ENCODE data around the gene MPP3.
"Not testable (repeated sequence)": the region's sequence is repeated elsewhere in the genome, so short reads cannot be mapped to it uniquely, and the experiment has no call there.

The MPP3 gene

DNA sequence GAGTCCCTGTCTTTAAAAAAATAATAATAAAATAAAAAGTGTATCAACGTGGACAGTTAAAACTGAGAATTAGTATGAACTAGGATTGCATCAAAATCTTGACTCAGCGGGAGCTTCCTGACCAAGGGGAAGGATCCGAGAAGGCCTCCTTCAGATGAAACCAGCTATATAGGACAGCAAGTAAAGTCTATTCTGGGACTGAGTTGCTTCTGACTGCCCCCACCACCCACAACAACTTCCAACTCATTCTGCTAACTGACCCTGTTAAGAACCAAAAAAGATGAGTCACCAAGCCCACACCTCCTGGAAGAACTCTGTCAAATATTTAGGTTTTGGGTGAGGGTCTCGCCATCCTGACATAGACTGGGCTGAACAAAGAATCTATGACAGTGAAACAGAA, 24.9 kb downstream of the MPP3 start:
- DNase-seq (ENCODE audit: low read depth, low spot score), result no peak

DNA sequence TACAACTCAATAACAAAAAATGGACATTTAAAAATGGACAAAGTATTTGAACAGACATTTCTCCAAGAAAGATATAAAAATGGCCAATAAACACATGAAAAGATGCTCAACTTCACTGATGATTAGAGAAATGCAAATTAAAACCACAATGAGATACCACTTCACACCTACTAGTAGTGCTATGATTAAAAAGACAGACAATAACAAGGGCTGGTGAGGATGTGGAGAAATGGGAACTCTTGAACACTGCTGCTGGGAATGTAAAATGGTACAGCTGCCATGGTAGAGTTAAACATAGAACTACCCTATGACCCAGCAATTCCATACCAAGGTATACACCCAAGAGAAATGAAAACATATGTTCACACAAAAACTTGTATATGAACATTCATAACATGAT, 27.8 kb downstream of the MPP3 start:
- no peak for DNase-seq (ENCODE audit: low read depth, low spot score)

DNA sequence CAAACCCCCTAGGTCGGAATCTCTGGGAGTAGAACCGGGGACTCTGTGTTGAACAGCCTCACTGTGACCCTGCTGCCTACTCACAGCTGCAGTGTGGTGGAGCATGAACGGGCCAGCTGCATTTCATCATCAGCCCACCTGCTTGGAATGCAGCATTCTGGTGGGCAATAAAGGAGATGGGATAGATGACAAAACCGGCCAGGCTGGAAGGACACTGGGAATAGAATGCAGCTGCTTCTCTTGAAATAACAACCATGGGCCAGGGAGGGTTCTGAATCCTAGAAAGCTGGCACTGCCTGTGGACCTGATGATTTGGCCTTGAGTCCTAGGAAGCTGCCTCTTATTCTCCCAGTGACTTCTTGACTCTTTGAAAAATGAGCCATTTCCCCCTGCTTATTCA, 29.2 kb downstream of the MPP3 start:
- DNase-seq (ENCODE audit: low read depth, low spot score), result no peak

DNA sequence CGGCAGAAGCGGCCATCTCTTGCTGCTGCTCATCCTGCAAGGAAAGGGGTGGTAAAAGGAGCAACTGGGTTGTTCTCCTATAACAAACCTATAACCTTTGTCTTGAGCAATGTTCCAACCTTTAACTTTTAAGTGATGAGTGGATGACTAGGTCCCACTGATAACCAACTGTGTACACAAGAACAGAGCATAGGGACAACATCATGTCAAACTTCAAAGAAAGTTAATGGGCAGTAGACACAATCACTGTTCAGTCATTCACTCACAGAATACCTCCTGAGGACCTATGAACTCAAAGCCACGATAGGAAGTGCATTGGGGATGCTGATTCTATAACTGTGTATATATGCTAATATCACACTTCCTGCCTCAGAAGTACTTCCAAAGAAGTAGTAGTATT, 31.1 kb downstream of the MPP3 start:
- DNase-seq (ENCODE audit: low read depth, low spot score), result no peak

DNA sequence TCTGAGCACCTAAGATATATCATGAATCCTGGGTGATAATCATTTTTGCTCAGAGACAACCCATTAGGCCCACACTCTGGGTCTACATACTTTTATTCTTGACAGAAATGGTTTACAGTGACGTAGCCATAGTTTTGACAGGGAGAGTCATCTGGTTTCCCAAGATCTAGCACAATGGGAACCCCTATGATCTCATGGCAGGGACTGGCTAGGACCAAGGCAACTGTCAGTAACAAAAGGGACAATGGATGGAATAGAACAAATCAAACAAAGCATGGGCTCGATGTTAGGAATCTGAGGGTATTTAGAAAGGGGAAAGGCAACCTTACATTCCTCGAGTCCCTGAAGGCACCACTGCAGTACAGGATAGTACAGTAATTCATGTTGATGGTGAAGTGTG, 32.2 kb downstream of the MPP3 start:
- no peak for DNase-seq (ENCODE audit: low read depth, low spot score)

DNA sequence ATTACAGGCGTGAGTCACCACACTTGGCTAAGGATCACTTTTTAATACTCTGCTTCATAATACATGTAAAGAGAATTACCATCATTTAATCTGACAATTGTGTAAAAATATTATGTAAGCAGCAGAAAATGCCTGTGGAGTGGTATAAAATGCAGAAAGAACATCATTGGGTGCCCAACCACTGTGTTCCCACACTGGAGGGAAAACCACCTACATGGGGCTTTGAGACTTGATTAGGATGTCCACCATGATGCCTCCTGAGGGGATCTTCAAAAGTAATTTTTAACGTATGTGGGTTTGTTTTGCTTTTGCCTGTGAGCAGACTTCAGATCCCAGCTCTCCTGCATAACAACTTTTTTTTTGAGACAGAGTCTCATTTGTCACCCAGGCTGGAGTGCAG, 33.9 kb downstream of the MPP3 start:
- DNase-seq (ENCODE audit: low read depth, low spot score), result no peak

DNA sequence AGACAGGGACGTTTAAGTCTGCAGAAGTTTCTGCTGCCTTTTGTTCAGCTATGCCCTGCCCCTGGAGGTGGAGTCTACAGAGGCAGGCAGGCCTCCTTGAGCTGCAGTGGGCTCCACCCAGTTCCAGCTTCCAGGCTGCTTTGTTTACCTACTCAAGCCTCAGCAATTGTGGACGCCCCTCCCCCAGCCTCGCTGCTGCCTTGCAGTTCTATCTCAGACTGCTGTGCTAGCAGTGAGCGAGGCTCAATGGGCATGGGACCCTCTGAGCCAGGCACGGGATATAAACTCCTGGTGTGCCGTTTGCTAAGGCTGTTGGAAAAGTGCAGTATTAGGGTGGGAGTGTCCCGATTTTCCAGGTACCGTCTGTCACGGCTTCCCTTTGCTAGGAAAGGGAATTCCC, 34.9 kb downstream of the MPP3 start:
- DNase-seq (ENCODE audit: low read depth, low spot score), result not testable (repeated sequence)

DNA sequence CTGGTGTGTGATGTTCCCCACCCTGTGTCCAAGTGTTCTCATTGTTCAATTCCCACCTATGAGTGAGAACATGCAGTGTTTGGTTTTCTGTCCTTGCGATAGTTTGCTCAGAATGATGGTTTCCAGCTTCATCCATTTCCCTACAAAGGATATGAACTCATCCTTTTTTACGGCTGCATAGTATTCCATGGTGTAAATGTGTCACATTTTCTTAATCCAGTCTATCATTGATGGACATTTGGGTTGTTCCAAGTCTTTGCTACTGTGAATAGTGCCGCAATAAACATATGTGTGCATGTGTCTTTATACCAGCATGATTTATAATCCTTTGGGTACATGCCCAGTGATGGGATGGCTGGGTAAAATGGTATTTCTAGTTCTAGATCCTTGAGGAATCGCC, 40.3 kb downstream of the MPP3 start:
- DNase-seq (ENCODE audit: low read depth, low spot score), result not testable (repeated sequence)

DNA sequence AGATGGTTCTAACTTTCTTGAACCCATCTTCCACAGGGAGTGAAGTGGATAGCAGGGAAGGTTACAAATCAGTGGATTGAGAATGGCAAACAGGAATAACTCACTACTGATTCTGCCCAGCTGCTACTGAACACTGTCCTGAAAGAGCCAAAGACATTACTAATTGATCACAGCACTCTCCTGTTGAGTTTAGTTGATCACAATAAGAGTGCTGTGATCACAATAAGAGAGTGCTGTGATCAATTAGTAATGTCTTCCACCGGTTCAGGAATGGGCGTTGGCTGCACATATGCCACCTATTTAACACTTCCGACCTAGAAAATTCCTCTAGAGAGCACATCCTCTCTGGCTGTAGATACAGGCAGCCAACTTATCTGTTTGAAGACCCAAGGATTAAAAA, 41.4 kb downstream of the MPP3 start:
- DNase-seq (ENCODE audit: low read depth, low spot score), result no peak

DNA sequence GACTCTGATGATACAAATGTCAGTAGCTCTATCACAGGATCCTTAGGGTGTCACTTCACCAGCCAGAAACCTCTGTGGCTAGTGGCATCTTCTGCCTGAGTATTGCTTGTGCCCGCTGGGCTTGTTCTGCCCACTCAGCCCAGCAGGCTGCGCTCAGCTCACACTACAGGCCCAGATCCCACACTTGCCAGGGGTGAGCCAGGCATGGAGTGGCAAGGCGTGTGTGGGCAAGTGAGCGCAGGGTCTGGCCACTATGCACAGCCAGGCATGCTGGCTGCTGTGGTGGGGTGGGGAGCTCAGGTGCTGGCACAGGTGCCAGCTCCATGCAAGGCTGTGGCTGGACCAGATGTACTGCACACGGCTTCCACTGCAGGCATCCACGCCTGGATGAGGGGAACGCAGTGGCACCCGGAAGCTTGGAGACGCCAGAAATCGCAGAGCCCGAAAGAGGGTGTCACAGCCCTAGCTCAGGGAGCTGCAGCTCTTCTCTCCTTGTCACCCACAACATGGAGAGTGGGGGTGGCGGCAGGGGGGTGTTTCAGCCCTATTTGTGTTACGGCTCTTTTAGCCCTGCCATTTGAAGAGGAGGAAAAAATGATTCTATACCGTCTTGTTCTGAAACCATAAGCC, 42.5 kb downstream of the MPP3 start:
- no peak for DNase-seq (ENCODE audit: low read depth, low spot score)

DNA sequence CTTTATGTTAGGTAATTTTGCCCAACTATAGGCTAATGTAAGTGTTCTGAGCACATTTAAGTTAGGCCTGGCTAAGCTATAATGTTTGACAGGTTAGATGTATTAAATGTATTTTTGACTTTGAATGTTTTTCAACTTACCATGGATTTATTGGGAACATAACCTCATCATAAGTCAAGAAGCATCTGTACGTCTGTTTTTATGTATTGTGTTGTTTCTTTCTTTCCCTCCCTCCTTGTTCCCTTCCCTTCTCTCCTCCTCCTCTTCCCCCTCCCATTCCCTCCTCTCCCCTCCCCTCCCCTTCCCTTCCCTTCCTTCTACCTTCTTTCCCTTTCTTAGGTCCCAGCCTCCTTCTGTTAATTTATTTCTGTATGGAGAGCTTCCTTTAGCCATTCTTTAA, 43.5 kb downstream of the MPP3 start:
- DNase-seq (ENCODE audit: low read depth, low spot score), result no peak

DNA sequence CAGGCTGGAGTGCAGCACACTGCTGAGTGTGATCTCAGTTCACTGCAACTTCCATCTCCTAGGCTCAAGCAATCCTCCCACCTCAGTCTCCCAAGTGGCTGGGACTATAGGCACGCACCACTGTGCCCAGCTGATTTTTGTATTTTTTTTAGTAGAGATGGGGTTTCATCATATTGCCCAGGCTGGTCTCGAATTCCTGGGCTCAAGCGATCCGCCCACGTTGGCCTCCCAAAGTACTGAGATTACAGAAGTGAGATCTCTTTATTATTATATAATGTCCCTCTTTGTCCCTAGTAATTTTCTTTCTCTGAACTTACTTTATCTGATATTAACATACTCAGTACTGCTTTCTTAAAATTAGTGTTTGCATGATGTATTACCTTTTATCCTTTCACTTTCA, 44.4 kb downstream of the MPP3 start:
- DNase-seq (ENCODE audit: low read depth, low spot score), result no peak

DNA sequence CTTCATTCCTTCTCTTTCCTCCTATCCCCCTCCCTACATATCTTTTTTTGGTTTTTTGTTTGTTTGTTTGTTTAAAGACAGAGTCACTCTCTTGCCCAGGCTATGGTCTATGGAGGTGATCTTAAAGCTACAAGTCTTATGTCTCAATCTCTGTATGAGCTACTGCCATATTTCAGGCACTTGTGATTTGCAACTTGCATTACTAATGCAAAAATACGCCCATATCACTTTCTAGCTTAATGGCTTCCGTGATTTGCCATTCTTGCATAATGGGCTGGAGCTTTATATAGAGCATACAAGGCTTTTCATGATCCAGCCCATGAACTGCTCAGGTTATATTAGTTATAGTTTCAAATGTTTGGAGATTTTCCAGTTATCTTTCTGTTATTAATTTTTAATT, 45.2 kb downstream of the MPP3 start:
- no peak for DNase-seq (ENCODE audit: low read depth, low spot score)

DNA sequence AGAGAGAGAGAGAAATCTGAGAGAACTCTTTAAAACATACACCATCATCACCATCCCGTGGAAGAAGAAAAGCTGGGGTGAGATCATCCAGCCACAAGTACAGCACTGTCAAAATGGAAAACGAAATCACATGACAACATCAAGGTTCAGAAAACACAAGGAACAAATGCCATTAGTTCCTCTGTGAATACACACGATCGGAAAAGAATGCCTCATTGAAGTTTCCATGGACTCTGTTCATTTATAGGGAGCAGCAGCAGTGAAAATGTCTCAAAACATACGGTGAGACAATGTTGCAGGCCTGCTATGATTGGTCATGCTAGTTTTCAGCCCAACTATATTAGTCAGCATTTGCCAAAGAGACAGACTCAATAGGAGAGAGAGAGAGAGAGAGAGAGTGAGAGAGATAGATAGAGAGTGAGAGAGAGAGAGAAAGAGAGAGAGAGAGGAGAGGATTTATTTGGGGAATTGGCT, 48.3 kb downstream of the MPP3 start:
- DNase-seq (ENCODE audit: low read depth, low spot score), result no peak

DNA sequence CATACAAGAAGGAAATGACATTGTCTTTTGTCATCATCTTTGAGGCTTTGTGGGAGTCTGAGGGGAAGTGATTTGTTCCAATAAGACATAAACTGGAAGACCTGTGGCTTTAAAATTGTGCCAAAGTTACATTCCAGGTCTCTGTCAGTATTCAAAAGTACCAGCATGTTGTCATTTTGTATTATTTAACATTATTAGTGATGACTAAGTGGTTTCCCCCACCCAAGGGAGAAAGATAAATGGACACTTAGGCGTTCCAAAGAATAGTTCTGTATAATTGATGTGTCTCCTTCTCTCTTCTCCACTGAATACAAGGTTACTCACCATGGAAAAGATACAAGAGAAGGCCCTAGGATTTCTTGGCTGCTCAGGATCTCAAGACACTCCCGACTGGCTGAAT, 48.9 kb downstream of the MPP3 start:
- DNase-seq (ENCODE audit: low read depth, low spot score), result no peak

DNA sequence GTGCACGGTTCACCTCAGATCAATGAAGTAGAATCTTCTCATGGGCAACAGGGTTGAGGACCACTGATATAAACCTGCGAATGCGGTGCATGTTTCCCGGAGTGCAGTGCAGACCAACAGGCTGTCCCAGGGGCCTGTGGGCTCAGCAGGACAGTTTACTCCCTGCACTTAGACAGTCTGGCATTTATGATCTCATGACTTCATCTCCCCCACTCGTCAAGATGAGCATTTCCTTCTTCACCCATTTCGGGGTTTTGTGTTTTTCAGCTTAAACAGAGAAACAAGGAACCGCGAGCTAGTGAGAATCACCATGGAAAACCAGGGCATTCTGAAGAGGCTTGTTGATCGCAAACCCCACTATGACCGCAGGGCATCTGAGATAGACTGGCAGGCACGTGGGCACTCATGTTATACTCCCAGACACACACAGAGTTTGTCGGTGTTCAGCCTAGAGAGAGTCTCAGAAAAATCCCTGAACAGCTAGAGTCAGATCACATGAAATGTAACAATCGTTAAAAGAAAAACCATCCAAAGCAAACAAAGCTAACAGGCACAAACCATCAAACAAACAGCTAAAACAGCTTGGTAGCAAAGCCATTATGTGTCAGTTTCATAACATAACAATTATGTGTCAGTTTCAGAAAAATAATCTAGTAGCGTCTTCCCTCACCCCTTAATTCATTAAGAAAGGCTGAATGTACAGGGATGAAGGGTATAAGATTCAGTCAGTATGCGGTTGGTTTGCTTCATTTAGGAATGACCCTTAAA, 49.8 kb downstream of the MPP3 start:
- DNase-seq (ENCODE audit: low read depth, low spot score), result no peak

DNA sequence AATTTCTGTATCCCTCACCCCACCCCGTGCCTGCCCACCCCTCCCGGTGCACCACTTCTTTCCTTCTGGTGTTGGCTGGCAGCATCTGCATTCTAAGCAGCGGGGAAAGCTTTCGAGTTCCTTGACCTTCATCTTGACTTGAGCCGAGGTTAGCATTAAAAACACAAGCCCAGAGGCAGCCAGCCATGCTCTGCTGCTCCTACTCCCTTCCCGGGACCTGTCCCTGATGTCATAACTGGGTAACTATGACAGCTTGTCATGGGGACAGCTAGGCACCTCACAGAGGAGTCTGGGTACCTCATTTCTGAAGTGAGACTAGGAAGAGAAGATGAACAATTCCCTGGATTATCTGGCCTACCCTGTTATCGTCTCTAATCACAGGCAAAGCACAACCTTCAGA, 52.8 kb downstream of the MPP3 start, which contains the start of gene CFAP97D1:
TSS of gene CFAP97D1 (plus strand) at position 301 of the 400 bp plus-strand sequence. CDS start at position 329, 28 bp downstream.
- DNase-seq (ENCODE audit: low read depth, low spot score), result no peak

DNA sequence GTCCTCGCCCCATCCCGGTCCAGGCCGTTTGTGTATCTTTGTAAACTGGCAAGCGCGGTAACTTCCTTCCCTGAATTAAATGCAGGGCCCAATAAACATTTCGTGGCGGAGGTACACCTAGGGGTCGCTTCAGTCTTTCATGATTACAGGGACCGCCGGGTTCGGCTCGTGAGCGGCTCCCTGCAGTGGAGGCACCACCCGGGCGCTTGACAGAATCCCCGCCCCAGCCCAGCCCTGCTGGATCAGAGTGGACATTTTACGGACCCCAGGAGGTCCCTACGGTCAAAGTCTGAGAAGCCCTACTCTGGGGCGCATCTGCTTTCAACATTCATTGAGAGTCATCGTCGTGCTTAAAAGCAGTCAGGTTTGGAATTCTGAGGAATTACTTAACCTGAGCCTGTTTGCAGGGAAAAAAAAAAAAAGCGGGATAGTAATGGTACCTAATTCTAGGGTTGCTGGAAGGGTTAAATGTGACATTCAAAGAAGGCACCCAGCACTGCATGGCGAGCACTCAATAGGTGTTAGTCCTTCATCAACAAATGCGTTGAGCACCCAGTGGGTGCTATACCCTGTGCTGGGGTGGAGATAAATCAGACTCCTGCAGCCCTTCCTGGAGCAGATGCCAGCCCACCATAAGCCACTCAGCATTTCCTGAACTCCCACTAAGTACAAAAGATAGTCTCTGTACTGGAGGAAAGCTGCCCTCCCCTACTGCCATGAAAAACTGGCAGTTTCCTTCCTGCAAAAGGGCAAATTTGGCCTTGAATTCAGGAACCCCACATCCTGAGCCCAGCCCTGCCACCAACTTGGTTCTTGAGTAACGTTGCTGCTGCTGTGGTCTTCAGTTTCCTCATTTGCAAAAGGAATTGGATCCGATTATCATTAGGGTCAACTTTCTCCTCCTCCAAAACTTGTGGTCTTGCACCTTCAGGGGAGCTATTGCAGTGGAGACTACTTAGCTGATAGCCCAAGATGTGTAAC, 53.5 kb downstream of the MPP3 start:
- DNase-seq (ENCODE audit: low read depth, low spot score), result no peak

DNA sequence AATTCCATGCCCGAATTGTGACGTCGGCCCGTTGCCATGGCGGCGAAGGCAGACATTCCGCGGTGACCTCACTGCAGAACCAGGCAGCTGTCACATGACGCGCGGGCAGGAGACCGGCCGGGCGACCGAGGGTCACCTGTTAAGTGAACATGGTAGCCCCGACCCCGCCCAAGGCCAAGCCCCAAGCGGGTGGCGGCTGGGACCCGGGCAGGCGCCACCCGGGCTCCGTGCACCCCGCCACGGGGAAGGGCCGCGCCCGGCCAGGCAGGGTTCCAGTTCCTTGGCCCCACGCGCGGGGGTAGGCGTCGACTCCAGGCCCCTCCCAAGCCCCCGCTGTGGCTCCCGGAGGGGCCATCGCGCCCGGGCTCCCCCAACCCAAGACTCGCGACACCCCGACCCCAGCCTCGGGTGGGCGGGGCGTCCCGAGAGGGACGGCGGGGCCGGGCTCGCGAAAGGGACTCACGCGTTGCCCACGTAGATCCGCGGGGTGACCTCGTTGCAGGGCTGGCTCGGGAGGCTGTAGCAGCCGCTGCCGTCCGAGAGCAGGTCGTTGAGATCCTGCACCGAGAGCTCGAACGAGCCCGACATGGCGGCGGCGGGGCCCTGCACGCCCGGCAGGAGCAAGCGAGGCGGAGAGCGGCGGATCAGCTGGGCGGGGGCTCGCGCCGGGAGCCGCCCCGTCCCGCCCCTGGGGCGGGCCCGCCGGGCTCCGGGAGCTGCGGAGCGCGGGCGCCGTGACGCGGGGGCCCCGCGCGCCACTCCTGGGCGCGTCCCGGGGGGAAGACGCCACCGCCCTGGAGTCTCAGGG, 54.4 kb downstream of the MPP3 start, which contains the start of gene DUSP3:
TSS of gene DUSP3 (minus strand) at position 641 of the 808 bp plus-strand sequence. CDS start at position 588, 53 bp downstream.
- DNase-seq (ENCODE audit: low read depth, low spot score), result peak; percentile 70

DNA sequence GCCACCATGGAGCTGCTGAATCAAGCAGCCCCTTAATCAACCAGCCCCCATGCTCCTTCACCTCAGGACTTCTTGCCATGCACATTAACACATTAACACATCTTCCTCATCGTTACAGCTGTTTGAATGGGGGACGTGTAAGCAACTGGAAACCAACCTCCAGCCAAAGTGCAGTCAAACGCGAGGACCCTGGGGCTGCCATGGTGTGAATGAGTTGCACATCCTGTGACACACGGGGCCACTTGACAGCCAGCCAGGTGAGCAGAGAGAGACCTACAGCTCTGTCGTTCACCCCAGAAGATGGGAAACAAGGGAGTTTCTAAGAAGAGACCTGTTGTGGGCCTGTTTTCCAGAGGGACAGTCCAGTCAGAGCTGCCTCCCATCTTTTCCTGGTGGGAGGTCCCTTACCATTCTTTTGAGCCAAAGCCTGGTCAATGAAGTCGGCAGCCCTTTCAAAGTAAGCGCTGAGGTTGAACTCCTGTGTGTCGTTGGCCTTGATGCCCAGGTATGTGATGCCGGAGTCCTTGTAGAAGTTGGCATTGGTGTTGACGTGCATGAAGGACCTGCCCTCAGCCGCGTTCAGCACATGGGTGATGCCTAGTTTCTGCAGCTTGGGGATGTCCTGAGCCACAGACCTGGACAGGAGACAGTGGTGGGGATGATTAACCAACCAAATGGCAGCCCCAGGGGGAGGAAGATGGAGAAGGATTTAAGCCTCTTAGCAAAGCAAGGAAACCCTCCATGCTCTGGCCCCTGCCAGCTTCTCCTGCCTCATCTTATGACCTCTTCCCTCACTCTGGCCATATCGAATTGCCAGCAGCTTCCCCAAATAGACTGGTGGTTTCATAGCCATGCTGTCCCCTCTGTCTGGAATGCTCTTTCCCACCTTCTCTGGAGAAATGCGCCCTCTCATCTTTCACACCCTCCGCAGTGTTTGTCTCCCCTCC, 58.4 kb downstream of the MPP3 start:
- DNase-seq (ENCODE audit: low read depth, low spot score), result no peak
